Measurements from ENCODE around the gene CCNQ. TPM values are rescaled to one million over a fixed set of nuclear protein-coding genes. Genes with fewer than 3 reads are reported as not detected.

Gene CCNQ
- total and polyA plus RNA-seq, 2 donors (not counting 3 experiments of a cell fraction or from before 2014, with no cell fraction given) = 21.3 to 37.0 TPM

- Histone ChIP-seq H3K9me1 (replicated peaks; ENCODE audit: control insufficient read depth, extremely low read depth, insufficient read depth, low read length) (no peaks in the 10 kb centered on the region), H3K9ac (replicated peaks; ENCODE audit: extremely low read depth, insufficient read depth, low read length) (no peak overlapping the region), H3K27ac (ENCODE audit: insufficient read depth, low read depth, low read length) (no peak overlapping the region), H3K27me3 (ENCODE audit: control insufficient read depth in 2 of 2, insufficient read depth in 2 of 2, low read length in 2 of 2) (no peaks in the 10 kb centered on the region), H3K36me3 (ENCODE audit: control insufficient read depth in 2 of 2, extremely low read depth in 1 of 2, insufficient read depth in 2 of 2, low read length in 2 of 2) (no peaks in the 10 kb centered on the region), H3K4me1 (ENCODE audit: control insufficient read depth, extremely low read depth, insufficient read depth, low read length) (no peaks in the 10 kb centered on the region), H2AFZ (ENCODE audit: low read depth, low read length) (no peak overlapping the region), H3K4me3 (replicated peaks in 1 of 3; ENCODE audit: insufficient read depth in 1 of 3, low read depth in 1 of 3, low read length in 3 of 3) (no peak overlapping the region), H3K9me3 (replicated peaks; ENCODE audit: control insufficient read depth, insufficient read depth, low read length) (no peaks in the 10 kb centered on the region), H4K20me1 (replicated peaks; ENCODE audit: control insufficient read depth, extremely low read depth, insufficient read depth, low read length) (no peaks in the 10 kb centered on the region), H3K79me2 (ENCODE audit: control insufficient read depth, insufficient read depth, low read length) (no peaks in the 10 kb centered on the region), H3K4me2 (ENCODE audit: insufficient read depth, low read length) (no peak overlapping the region)
- no peak for DNase-seq (ENCODE audit: low read depth, low spot score)
- CTCF ChIA-PET = interaction anchor here (2.3 to 9.1 kb wide), 2 partner anchors 10 to 119 kb away, joined by 5 to 89 read pairs; no protein-coding TSS in a partner anchor
- no peak for TF ChIP-seq POLR2A (IDR thresholded peaks at IDR 0.05; ENCODE audit: low read depth, low read length)
- TF ChIP-seq MYC (IDR thresholded peaks at IDR 0.05; ENCODE audit: low read depth, low read length) = no peak
- TF ChIP-seq CTCF (IDR thresholded peaks at IDR 0.05; ENCODE audit: extremely low read depth in 1 of 2, insufficient read depth in 1 of 2, low read depth in 1 of 2, low read length in 2 of 2) = no peak
- no peak for TF ChIP-seq EZH2 (IDR thresholded peaks at IDR 0.05; ENCODE audit: borderline replicate concordance, low read depth, low read length, severe bottlenecking)
- TF ChIP-seq MAX (IDR thresholded peaks at IDR 0.05; ENCODE audit: insufficient read depth, insufficient read length) = no peak
- TF ChIP-seq POLR2AphosphoS5 (IDR thresholded peaks at IDR 0.05; ENCODE audit: insufficient read depth, low read depth, low read length) = no peak
- TF ChIP-seq GATA2 (IDR thresholded peaks at IDR 0.05; ENCODE audit: insufficient read depth, insufficient read length, low read depth, low read length) = no peak
- TF ChIP-seq JUN (IDR thresholded peaks at IDR 0.05; ENCODE audit: borderline replicate concordance, insufficient read depth, insufficient read length, low read depth) = no peak
- TF ChIP-seq FOS (IDR thresholded peaks at IDR 0.05; ENCODE audit: borderline replicate concordance, insufficient read depth, low read length) = no peak
- intact Hi-C loops (cut with micrococcal nuclease) = no loop called here
- POLR2A ChIA-PET = no interaction called here
- dilution Hi-C loops (cut with MboI; ENCODE audit: extremely low pct_ligation_motif_present, low sequenced_read_pairs) = no loop called here
- FAIRE-seq = no peak
- BruUV-seq (replicated peaks) = no TSS peak
Observed at GRCh38 chrX:153549231-153549630, 49.7 kb downstream of the CCNQ start.
